Glutamatergic neuron (in vitro differentiated cells): Measurements from ENCODE around the gene PMVK. TPM values are rescaled to one million over a fixed set of nuclear protein-coding genes. Genes with fewer than 3 reads are reported as not detected.

Experiments
- DNase-seq: peaks from one replicate; pipeline ENCODE4 v3.0.0; 2022
- H3K27ac Mint-ChIP-seq: one replicate; pipeline ENCODE4 v1.8.0; 2020; ENCODE audit warnings: mild to moderate bottlenecking, mixed read lengths, inconsistent platforms; ENCODE audit not compliant: unreplicated experiment
- H3K27me3 Mint-ChIP-seq: one replicate; pipeline ENCODE4 v1.8.0; 2020; ENCODE audit warnings: mild to moderate bottlenecking, moderate library complexity, mixed read lengths, inconsistent platforms; ENCODE audit not compliant: unreplicated experiment
- H3K36me3 Mint-ChIP-seq: one replicate; pipeline ENCODE4 v1.8.0; 2020; ENCODE audit warnings: mild to moderate bottlenecking, mixed read lengths, inconsistent platforms; ENCODE audit not compliant: unreplicated experiment
- H3K4me1 Mint-ChIP-seq: one replicate; pipeline ENCODE4 v1.8.0; 2020; ENCODE audit warnings: mild to moderate bottlenecking, low read depth, mixed read lengths, inconsistent platforms; ENCODE audit not compliant: unreplicated experiment
- H3K4me3 Mint-ChIP-seq: one replicate; pipeline ENCODE4 v1.8.0; 2020; ENCODE audit warnings: mild to moderate bottlenecking, mixed read lengths, inconsistent platforms; ENCODE audit not compliant: unreplicated experiment
- H3K9me3 Mint-ChIP-seq: one replicate; pipeline ENCODE4 v1.8.0; 2020; ENCODE audit warnings: mild to moderate bottlenecking, moderate library complexity, mixed read lengths, inconsistent platforms; ENCODE audit not compliant: unreplicated experiment
- CTCF ChIP-seq: fragments of 200-600 bp; sonication (generic); IDR thresholded peaks from one replicate; pipeline ENCODE4 v1.5.0; 2021; ENCODE audit not compliant: partially characterized antibody, unreplicated experiment
- total RNA-seq: library from RNA; stranded (reverse); fragmentation: NEBNext Ultra II Directional; extraction: Animal tissue kit (Norgen Biotek cat#: 25700); gene quantifications from one replicate; pipeline ENCODE4 v1.2.1, GENCODE V29; 2021; ENCODE audit not compliant: unreplicated experiment

Gene PMVK
- total RNA-seq, 1 donor from 2014 or later: 30.7 TPM

GRCh38 chr1:154967331-154967950 lies 30.9 kb upstream of the PMVK start:
- Mint-ChIP-seq H3K27me3 (peaks cover 9% of the 10 kb centered on the region), H3K9me3 (peaks cover 11% of the 10 kb centered on the region), H3K27ac (no peak overlapping the region), H3K4me1 (peaks cover 28% of the 10 kb centered on the region), H3K4me3 (no peak overlapping the region), H3K36me3 (no peaks in the 10 kb centered on the region)
- no peak for TF ChIP-seq CTCF
- DNase-seq: no peak

GRCh38 chr1:154966111-154966510 lies 29.6 kb upstream of the PMVK start:
- Mint-ChIP-seq H3K27ac (no peak overlapping the region), H3K36me3 (no peaks in the 10 kb centered on the region)

GRCh38 chr1:154964359-154964758 lies 27.8 kb upstream of the PMVK start:
- H3K9me3 Mint-ChIP-seq: peaks cover 9% of the 10 kb centered on the region
- H3K4me1 Mint-ChIP-seq: peaks cover 18% of the 10 kb centered on the region
- DNase-seq: no peak
- no peaks in the 10 kb centered on the region for H3K36me3 Mint-ChIP-seq
- no peak overlapping the region for H3K27ac Mint-ChIP-seq
- peaks cover 4% of the 10 kb centered on the region for H3K27me3 Mint-ChIP-seq
- no peak overlapping the region for H3K4me3 Mint-ChIP-seq
- no peak for TF ChIP-seq CTCF

More at GRCh38 chr1:154966111-154966510, 29.6 kb upstream of the PMVK start:
- H3K4me1 Mint-ChIP-seq: peaks cover 20% of the 10 kb centered on the region
- H3K9me3 Mint-ChIP-seq: peaks cover 9% of the 10 kb centered on the region
- H3K4me3 Mint-ChIP-seq: no peak overlapping the region
- no peak for DNase-seq
- TF ChIP-seq CTCF: no peak
- H3K27me3 Mint-ChIP-seq: peaks cover 7% of the 10 kb centered on the region

GRCh38 chr1:154963643-154964042 lies 27.1 kb upstream of the PMVK start:
- H3K27ac Mint-ChIP-seq: no peak overlapping the region
- no peak for DNase-seq
- peak overlapping the region; percentile 32 for H3K4me3 Mint-ChIP-seq
- H3K9me3 Mint-ChIP-seq: peaks cover 7% of the 10 kb centered on the region
- H3K4me1 Mint-ChIP-seq: peaks cover 14% of the 10 kb centered on the region
- H3K27me3 Mint-ChIP-seq: peaks cover 3% of the 10 kb centered on the region
- no peak for TF ChIP-seq CTCF
- H3K36me3 Mint-ChIP-seq: no peaks in the 10 kb centered on the region

- Mint-ChIP-seq H3K4me3 (peak overlapping the region; percentile 91), H3K27ac (peak overlapping the region; percentile 91), H3K4me1 (peaks cover 9% of the 10 kb centered on the region), H3K9me3 (peaks cover 7% of the 10 kb centered on the region), H3K27me3 (no peaks in the 10 kb centered on the region), H3K36me3 (no peaks in the 10 kb centered on the region)
- DNase-seq: no peak
- no peak for TF ChIP-seq CTCF
Observed at GRCh38 chr1:154962795-154963330, 26.3 kb upstream of the PMVK start.
